Testis (tissue), 3 donors: ENCODE results near the gene C16orf92. TPM values are rescaled to one million over a fixed set of nuclear protein-coding genes. Genes with fewer than 3 reads are reported as not detected.
A peak's percentile ranks its signal among the peaks of the same experiment; 100 is the strongest.

Experiments used
- DNase-seq: peaks from one replicate; pipeline ENCODE4 v3.0.0-alpha.2; 2019
- H3K27ac ChIP-seq, 2 donors: fragments of 200-600 bp; sonication (generic); one replicate each; pipeline ENCODE4 v1.5.1; 2019
- H3K27me3 ChIP-seq: fragments of 200-600 bp; sonication (generic); one replicate; pipeline ENCODE4 v1.5.1; 2019
- H3K36me3 ChIP-seq: fragments of 200-600 bp; sonication (generic); one replicate; pipeline ENCODE4 v1.5.1; 2017; ENCODE audit warnings: low read depth; ENCODE audit errors: missing control alignments
- H3K4me1 ChIP-seq: fragments of 200-600 bp; sonication (generic); one replicate; pipeline ENCODE4 v1.5.1; 2019
- H3K4me3 ChIP-seq, 2 donors: fragments of 200-600 bp; sonication (generic); one replicate each; pipeline ENCODE4 v1.5.1; 2017 to 2019
- H3K9me3 ChIP-seq: fragments of 200-600 bp; sonication (generic); one replicate; pipeline ENCODE4 v1.5.1; 2017
- POLR2A ChIP-seq: fragments of 450-650 bp; IDR thresholded peaks from one replicate; pipeline ENCODE4 v1.6.1; 2017; ENCODE audit warnings: antibody characterized with exemption, mild to moderate bottlenecking, moderate library complexity
- WGBS, 2 donors: methylation state at CpG; one replicate each; pipeline ENCODE4 v1.1.5; 2018; 5-methylcytosine and 5-hydroxymethylcytosine counted together
- intact Hi-C: fragments of 100-400 bp; cut with DNase I; formaldehyde crosslinking; loops from one replicate; pipeline ENCODE4 v1.15.1; 2023; ENCODE audit warnings: low total_unique reads
- polyA plus RNA-seq: library from polyadenylated mRNA; stranded (reverse); fragments of 350-450 nt; fragmentation: Illumina TruSeq; extraction: RNeasy Lipid Tissue Mini Kit (QIAGEN cat#74804); gene quantifications from one replicate; pipeline ENCODE4 v1.2.3, GENCODE V29; 2014; ENCODE audit warnings: low read depth, low replicate concordance; ENCODE audit not compliant: insufficient read depth
- total RNA-seq, 2 donors: library from RNA; depleted of rRNA; stranded (reverse); fragments of >200 nt; gene quantifications; one replicate each; pipeline ENCODE4 v1.2.3, GENCODE V29; 2016
- TF ChIP-seq, protein P1 (sequence below), 3 experiments: fragments of 450-650 bp in 2 of 3; fragments of 200-600 bp in 1 of 3; sonication (generic) in 1 of 3; IDR thresholded peaks; one replicate each; pipeline ENCODE4 v1.5.1; 2016 to 2019; ENCODE audit warnings: antibody characterized with exemption in 3 of 3, mild to moderate bottlenecking in 2 of 3, moderate library complexity in 1 of 3

The C16orf92 gene
- total and polyA plus RNA-seq, 3 donors from 2014 or later: 12.4 to 91.3 (median 20.3) TPM

DNA sequence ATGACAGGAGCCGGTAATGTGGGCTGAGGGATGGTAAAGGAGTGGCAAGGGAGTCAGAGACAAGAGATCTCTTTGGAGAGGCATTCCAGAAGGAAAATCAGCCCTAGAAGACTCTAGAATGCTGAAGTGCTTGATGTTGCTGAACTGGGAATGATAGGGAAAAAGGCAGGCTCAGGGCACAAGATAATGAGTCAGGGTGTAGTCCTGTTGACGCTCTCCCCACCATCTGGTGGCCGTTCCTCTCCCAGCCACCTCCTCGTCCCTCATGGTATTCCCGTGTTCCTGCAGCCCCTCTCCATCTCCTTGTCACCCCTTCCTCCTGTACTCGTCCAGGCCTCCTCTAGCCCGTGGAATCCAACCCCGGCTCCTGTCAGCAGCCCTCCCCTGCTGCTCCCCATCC lies 31.5 kb downstream of the C16orf92 start:
- no peak overlapping the region for H3K4me3 ChIP-seq
- no peaks in the 10 kb centered on the region for H3K27me3 ChIP-seq
- peaks cover 7% of the 10 kb centered on the region for H3K4me1 ChIP-seq
- no peaks in the 10 kb centered on the region for H3K9me3 ChIP-seq
- H3K27ac ChIP-seq: no peak overlapping the region
- 84 to 86% methylated on average over 8 of the region's 8 CpGs for WGBS, 2 donors
- no peaks in the 10 kb centered on the region for H3K36me3 ChIP-seq
- intact Hi-C loops: no loop called here
- TF ChIP-seq, protein P1, sequence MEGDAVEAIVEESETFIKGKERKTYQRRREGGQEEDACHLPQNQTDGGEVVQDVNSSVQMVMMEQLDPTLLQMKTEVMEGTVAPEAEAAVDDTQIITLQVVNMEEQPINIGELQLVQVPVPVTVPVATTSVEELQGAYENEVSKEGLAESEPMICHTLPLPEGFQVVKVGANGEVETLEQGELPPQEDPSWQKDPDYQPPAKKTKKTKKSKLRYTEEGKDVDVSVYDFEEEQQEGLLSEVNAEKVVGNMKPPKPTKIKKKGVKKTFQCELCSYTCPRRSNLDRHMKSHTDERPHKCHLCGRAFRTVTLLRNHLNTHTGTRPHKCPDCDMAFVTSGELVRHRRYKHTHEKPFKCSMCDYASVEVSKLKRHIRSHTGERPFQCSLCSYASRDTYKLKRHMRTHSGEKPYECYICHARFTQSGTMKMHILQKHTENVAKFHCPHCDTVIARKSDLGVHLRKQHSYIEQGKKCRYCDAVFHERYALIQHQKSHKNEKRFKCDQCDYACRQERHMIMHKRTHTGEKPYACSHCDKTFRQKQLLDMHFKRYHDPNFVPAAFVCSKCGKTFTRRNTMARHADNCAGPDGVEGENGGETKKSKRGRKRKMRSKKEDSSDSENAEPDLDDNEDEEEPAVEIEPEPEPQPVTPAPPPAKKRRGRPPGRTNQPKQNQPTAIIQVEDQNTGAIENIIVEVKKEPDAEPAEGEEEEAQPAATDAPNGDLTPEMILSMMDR (IDR thresholded peaks at IDR 0.05): no peak
- TF ChIP-seq POLR2A: no peak
- DNase-seq: no peak

DNA sequence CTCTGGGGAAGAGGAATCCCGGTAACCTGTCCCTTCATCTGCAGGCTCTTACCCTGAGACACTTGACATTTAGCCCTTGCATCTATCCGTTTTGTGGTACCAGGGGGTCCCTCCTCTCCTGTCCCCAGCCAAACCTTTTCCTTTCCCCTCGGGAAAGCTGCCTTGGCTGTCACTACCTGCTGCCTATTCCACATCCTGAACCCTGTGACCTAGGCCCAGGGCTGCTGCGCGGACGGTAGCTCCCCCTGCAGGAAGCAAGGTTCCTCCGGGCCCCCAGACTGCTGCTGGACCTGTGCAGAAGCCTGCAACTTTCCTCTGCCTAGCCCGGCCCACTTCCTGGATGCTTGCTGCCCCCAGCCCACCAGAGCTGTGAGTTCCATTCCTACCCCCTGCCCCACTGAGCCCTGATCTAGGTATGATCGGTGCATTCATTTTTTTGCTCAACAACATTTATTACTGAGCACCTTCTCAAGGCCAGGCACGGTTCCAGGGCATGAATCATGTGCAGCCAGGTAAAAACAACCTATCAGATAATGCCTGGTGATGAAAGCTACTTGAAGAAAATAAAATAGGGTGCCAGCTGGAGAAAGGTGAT lies 32.1 kb downstream of the C16orf92 start:
- Histone ChIP-seq H3K4me1 (peaks cover 7% of the 10 kb centered on the region), H3K27ac (no peak overlapping the region), H3K27me3 (no peaks in the 10 kb centered on the region), H3K4me3 (no peak overlapping the region), H3K36me3 (no peaks in the 10 kb centered on the region), H3K9me3 (no peaks in the 10 kb centered on the region)
- DNase-seq: peak; percentile 54
- intact Hi-C loops: no loop called here
- TF ChIP-seq, protein P1 (IDR thresholded peaks at IDR 0.05): peak in 1 of 3 experiments; percentile 6
- TF ChIP-seq POLR2A: no peak
- WGBS, 2 donors: 55 to 63% methylated on average over 6 to 10 of the region's 10 CpGs

DNA sequence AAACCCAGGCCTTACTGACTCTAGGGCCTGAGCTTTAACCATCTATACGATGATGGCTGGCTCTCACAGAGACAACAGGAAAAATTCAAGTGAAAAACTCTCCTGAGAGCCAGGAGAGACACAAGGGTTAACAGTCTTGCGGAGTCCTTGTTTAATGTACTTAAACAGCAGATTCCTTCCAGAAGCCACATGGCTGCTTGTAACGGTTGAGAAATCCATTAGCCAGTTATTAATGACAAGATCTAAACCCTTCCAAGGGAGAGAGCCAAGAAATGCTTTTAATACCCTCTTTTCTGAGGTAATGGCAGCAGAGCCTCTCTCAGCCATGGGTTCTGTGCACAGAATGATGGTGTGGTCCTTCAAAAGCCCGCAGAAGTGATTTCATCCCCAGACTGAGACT lies 37.3 kb downstream of the C16orf92 start:
- no peak overlapping the region for H3K4me3 ChIP-seq
- H3K9me3 ChIP-seq: no peaks in the 10 kb centered on the region
- H3K27me3 ChIP-seq: no peaks in the 10 kb centered on the region
- intact Hi-C loops: no loop called here
- H3K27ac ChIP-seq: no peak overlapping the region
- peaks cover 9% of the 10 kb centered on the region for H3K4me1 ChIP-seq
- DNase-seq: no peak
- no peak for TF ChIP-seq POLR2A
- TF ChIP-seq, protein P1 (IDR thresholded peaks at IDR 0.05): no peak
- no peaks in the 10 kb centered on the region for H3K36me3 ChIP-seq
- 79 to 81% methylated on average over 4 of the region's 4 CpGs for WGBS, 2 donors

DNA sequence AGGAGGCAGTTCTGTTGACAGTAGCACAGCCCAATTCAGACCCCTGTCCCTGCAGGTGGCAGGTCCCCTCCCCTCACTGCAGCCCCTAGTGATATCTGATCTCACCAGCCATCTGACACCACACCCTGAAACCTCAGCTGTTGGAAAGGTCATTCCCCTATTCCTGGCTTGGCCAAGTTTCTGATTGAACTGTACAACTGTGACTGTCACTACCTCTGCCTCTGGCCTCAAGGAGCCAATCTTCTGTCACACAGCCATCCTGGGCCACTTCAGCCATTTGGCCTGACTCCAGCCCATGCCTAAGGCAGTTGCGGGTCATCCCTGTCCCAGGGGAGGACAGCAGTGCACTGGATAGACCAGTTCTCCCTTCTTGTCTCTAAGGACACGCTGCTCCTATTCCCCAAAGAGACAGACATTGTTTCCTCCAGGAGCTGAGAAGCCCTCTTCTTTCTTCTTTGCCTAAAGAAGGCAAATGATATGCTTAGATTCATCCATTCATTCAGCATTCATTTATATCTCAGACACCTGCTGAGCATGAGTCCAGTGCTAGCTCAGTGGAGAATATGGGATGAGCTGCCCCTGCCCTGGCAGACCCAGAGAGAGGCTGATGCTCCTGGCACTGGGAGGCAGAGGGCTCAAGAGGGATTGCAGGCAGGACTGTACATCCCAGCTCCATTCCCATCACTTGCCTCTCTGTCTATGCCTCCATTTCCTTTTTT lies 38.0 kb downstream of the C16orf92 start:
- WGBS, 2 donors: 63 to 71% methylated on average over 2 of the region's 2 CpGs
- TF ChIP-seq, protein P1 (IDR thresholded peaks at IDR 0.05): no peak
- no peak for TF ChIP-seq POLR2A
- H3K27me3 ChIP-seq: no peaks in the 10 kb centered on the region
- no peak overlapping the region for H3K27ac ChIP-seq
- no peak for DNase-seq
- H3K4me1 ChIP-seq: peaks cover 9% of the 10 kb centered on the region
- intact Hi-C loops: no loop called here
- no peaks in the 10 kb centered on the region for H3K36me3 ChIP-seq
- no peak overlapping the region for H3K4me3 ChIP-seq
- H3K9me3 ChIP-seq: no peaks in the 10 kb centered on the region
